HG03521 (cell line): ENCODE data around the gene NUDT16.
"Not testable (repeated sequence)": the region's sequence is repeated elsewhere in the genome, so short reads cannot be mapped to it uniquely, and the experiment has no call there.

ENCODE experiments used
- ATAC-seq: cut with Tn5 transposase; IDR thresholded peaks from one replicate; pipeline ENCODE4 v1.9.1; 2021; ENCODE audit warnings: mild to moderate bottlenecking, moderate library complexity; ENCODE audit not compliant: unreplicated experiment

Gene NUDT16

GRCh38 chr3:131380821-131381444 is 641 bp upstream of the NUDT16 start:
- not testable (repeated sequence) for ATAC-seq

DNA sequence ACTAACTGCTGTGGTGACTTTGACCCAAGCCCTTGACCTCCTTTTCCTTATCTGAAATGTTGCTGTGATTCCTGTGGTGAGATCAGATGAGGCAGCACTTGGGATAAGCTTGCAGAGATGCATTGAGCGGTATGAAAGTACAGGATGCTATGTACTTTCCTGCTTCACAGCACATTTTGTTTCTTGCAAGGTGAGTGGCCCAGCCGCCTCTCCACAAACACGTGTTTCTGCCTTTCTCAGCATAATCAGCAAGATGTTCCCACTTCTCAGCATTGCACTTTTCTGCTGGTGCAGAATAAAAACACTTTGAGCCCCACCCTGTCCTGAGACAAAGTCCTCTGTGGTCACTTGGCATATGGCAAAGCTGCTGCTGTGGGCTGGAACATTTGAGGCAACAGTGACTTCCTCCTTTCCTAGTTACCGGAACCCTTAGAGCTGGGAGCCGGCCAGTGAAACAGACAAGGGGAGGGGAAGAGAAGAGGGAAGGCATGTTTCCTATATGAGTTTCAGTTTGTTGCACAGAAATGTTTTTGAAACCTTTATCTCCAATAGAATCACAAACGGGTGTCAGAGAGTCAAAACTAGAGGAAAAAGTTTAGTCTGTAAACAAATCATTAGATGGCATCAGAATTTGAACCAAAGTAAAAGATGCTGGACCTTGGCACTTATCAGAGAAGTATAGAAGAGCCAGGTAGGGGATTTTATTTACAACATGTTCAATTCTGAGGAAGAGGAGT is 5.0 kb downstream of the NUDT16 start:
- no peak for ATAC-seq

DNA sequence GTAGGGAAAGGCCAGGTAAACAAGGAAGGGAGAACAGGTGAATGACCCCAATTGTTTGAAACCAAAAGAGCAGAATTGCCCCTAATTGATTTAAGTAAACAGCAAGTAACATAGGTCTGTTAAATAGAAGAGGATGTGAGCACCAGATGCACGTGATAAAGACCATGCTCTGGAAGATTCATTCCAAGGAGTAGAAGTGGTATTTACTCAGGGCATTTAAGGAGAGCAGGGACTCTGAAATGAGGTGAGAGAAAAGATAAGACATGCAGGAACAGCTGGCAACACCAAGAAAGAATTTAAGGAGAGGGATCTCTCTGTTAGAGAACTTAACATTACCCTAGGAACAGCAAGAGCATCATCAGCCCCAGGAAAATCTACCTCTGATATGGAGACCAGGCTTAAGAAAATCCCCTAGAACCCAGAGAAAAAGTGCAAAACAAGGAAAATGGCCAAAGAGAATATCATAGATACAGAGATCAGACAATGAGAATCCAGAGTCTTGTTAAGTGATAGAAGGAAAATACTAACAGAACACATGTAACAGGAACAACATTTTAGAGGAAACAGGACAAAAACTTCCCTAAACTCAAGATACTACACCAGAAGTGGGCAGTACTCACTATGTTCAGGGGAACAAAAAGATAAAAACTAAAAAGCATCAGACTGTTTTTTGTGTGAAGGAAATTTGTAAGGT is 6.4 kb downstream of the NUDT16 start:
- ATAC-seq = no peak

DNA sequence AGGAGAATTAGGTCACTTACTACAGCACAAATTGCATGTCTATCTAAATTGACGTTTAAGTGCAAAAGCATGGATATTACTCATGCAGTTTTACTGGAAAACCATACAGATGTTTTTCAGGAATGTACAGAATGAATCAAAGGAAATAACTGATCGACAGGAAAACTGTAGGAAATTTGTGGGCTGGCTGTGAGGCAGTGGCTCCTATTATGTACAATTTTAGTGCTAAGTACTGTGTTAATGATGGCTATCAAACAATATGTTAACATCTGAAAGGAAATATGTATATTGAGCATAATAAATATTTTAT is 6.9 kb downstream of the NUDT16 start:
- no peak for ATAC-seq

GRCh38 chr3:131390331-131390730 is 8.8 kb downstream of the NUDT16 start:
- no peak for ATAC-seq

GRCh38 chr3:131393051-131393450 is 11.5 kb downstream of the NUDT16 start:
- no peak for ATAC-seq

GRCh38 chr3:131393868-131394267 is 12.3 kb downstream of the NUDT16 start:
- ATAC-seq = no peak

DNA sequence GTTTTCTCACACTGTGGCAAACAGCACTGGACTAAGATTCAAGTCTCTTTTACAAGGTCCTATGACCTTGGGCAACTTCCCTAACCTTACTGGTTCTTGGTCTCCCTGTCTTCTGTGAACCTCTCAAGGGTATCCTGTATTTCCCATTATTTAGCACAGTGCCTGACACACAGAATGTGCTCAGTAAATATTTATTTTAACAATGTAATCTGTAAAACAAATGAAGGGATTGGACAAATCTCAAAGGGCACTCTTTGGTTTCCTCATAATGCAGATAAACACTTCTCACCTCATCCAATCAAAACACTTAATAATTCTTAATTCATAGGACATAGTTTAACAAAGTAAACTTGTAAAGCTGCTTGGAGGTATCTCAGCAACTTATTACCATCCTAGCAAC is 12.8 kb downstream of the NUDT16 start:
- ATAC-seq = no peak

DNA sequence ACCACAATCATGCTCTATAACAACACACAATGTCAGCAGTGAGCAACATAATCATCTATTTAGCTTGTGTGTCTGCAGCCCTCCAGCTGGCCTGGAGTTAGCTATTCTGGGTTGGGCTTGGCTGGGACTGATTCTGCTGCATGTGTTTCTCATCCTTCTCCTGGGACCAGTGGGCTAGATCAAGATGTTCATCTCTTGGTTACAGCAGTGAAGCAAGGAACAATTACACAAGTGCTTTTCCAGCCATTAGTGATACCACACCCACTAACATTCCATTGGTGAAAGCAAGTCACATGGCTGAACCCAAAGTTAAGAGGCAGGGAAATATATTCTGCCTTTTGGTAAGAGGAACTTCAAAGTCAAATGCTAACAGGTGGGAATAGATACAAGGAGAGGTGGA is 14.6 kb downstream of the NUDT16 start:
- no peak for ATAC-seq

GRCh38 chr3:131397889-131398288 is 16.3 kb downstream of the NUDT16 start:
- no peak for ATAC-seq

GRCh38 chr3:131401978-131402377 is 20.4 kb downstream of the NUDT16 start:
- no peak for ATAC-seq

- no peak for ATAC-seq
Measured at GRCh38 chr3:131402391-131403039, 20.9 kb downstream of the NUDT16 start.

- no peak for ATAC-seq
Measured at GRCh38 chr3:131403216-131403895, 21.8 kb downstream of the NUDT16 start.

GRCh38 chr3:131405411-131405810 is 23.8 kb downstream of the NUDT16 start:
- ATAC-seq = no peak

DNA sequence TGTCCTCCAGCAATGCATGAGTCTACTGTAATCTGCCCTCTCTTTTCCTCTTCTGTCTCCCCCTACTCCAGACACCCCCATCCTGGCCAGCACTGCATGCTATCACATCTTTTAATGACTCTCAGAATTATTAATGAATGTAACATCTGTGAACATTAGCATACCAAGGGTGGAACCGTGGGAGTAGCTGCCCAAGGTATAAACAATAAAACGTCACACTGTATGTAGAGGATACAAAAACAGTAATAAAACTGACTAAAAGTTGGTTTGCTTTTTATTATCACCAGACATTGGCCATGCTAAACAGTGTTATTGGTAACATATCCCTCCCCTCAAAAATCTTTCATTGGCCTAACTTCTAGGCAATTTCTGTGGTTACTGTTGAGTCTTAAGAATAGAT is 24.7 kb downstream of the NUDT16 start:
- no peak for ATAC-seq

- no peak for ATAC-seq
Measured at GRCh38 chr3:131417751-131418150, 36.2 kb downstream of the NUDT16 start.

- ATAC-seq = no peak
Measured at GRCh38 chr3:131421301-131421700, 39.7 kb downstream of the NUDT16 start.

DNA sequence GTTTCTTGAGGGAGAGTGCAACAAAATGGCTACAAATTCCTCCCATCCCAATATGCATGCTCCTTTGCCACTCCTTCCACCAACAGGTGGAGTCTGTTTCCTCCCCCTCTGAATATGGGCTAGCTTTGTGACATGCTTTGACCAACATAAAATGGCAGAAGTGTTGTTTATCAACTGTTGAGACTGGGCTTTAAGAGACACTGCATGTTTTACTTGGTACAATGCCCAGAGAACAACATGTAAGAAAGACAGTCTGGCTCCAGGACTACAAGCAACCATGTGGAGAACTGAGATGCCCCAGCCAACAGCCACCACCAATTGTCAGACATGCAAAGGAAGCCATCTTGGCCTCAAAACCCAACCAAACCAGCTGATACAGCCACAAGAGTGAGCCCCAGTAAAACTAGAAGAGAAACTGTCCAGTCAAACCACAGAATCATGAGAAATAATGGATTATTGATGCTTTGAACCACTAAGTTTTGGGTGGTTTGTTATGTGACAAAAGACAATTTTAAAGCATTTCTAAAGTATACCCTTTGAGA is 40.5 kb downstream of the NUDT16 start:
- ATAC-seq = no peak

GRCh38 chr3:131427226-131427625 is 45.7 kb downstream of the NUDT16 start:
- no peak for ATAC-seq

DNA sequence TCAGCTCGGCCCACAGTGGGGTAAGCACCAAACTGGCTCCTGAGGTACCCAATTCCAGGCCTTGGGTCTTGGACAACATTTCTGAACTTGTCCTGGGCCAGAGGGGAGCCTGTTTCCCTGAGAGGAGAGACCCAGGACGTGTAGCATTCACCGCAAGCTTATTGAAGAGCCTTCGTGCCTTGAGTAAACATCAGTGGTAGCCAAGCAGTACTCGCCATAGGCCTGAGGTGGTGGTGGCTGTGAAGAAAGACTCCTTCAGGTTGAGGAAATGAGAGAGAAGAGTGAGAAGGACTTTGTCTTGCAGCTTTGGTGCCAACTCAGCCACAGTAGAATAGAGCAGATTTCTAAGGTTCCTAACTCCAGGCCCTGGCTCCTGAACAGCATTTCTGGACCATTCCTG is 50.2 kb downstream of the NUDT16 start:
- no peak for ATAC-seq

DNA sequence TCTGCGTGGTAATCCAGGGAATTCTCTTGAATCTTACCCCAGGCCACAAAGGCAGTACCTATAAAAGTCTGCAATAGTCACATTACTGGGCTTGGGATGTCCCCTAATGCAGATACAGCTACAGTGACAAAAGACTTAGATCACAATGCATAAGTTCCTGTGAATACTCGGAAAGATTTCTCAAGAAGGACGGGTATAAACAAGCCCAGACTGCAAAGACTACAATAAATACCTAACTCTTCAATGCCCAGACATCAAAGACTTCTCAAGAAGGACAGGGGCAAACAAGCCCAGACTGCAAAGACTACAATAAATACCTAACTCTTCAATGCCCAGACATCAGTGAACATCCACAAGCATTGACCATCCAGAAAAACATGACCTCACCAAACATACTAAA is 50.9 kb downstream of the NUDT16 start:
- ATAC-seq = no peak
